ENCODE measurements around the gene ITIH3. TPM values are rescaled to one million over a fixed set of nuclear protein-coding genes. Genes with fewer than 3 reads are reported as not detected.
"Not testable (repeated sequence)": the region's sequence is repeated elsewhere in the genome, so short reads cannot be mapped to it uniquely, and the experiment has no call there.

Gene ITIH3
- total RNA-seq, 1 donor from 2014 or later = not detected

GRCh38 chr3:52775877-52776276 lies 18.7 kb upstream of the ITIH3 start:
- H3K4me3 ChIP-seq (ENCODE audit: low read depth, low read length) = no peak overlapping the region
- no peak for DNase-seq (ENCODE audit: low read depth)

GRCh38 chr3:52776486-52776885 lies 18.1 kb upstream of the ITIH3 start:
- not testable (repeated sequence) for H3K4me3 ChIP-seq (ENCODE audit: low read depth, low read length); DNase-seq (ENCODE audit: low read depth)

More at GRCh38 chr3:52775877-52776276, 18.7 kb upstream of the ITIH3 start:
- no peak for TF ChIP-seq CTCF (conservative IDR thresholded peaks at IDR 0.05; ENCODE audit: low read depth, low read length)

GRCh38 chr3:52777127-52777958 lies 17.3 kb upstream of the ITIH3 start, which contains the start of gene ITIH1:
ITIH1 (plus strand) TSS chr3:52777599; CDS start chr3:52777616, 17 bp downstream.
- TF ChIP-seq CTCF (conservative IDR thresholded peaks at IDR 0.05; ENCODE audit: low read depth, low read length) = no peak
- no peak for DNase-seq (ENCODE audit: low read depth)

DNA sequence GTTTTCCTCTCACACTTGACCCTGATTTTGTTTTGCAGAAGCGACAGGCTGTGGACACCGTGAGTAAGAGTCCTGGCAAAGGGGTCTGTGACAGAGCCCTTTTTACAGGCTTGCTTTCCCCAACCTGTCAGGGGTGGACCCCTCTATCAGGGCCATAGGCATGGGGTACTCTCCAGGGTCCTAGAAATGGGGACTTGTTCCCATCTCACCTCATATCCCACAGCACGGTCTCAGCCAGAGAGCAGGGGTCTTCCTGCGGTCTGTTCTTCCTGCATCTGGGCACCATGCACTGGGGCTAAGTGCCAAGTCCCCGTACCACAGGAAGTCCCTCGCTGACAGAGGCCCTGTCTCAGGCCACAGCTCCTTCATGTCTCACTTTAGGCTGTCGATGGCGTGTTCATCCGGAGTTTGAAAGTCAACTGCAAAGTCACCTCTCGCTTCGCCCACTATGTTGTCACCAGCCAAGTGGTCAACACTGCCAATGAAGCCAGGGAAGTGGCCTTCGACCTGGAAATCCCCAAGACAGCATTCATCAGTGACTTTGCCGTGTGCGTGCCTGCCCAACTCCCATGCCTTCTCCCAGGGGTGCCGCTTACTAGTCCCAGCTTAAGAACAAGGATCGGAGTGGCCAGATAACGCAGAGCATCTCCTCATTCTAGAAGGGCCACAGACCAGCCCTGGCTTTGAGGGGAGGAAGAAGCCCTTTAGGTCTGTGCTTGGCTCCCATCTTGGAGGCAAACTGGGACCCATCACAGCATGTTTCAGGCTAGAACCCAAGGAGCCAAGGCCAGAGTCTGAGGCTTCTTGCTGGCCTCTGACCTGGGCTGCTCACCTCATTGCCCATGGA lies 16.4 kb upstream of the ITIH3 start:
- no peak for TF ChIP-seq CTCF (conservative IDR thresholded peaks at IDR 0.05; ENCODE audit: low read depth, low read length)

More at GRCh38 chr3:52777127-52777958, 17.3 kb upstream of the ITIH3 start, which contains the start of gene ITIH1:
- H3K4me3 ChIP-seq (ENCODE audit: low read depth, low read length) = no peak within 1 kb of the TSS

GRCh38 chr3:52779011-52779836 lies 15.4 kb upstream of the ITIH3 start:
- no peak for TF ChIP-seq CTCF (conservative IDR thresholded peaks at IDR 0.05; ENCODE audit: low read depth, low read length)
- DNase-seq (ENCODE audit: low read depth) = no peak
- H3K4me3 ChIP-seq (ENCODE audit: low read depth, low read length) = no peak overlapping the region

More for the DNA sequence above, 16.4 kb upstream of the ITIH3 start:
- no peak for DNase-seq (ENCODE audit: low read depth)
- no peak overlapping the region for H3K4me3 ChIP-seq (ENCODE audit: low read depth, low read length)

DNA sequence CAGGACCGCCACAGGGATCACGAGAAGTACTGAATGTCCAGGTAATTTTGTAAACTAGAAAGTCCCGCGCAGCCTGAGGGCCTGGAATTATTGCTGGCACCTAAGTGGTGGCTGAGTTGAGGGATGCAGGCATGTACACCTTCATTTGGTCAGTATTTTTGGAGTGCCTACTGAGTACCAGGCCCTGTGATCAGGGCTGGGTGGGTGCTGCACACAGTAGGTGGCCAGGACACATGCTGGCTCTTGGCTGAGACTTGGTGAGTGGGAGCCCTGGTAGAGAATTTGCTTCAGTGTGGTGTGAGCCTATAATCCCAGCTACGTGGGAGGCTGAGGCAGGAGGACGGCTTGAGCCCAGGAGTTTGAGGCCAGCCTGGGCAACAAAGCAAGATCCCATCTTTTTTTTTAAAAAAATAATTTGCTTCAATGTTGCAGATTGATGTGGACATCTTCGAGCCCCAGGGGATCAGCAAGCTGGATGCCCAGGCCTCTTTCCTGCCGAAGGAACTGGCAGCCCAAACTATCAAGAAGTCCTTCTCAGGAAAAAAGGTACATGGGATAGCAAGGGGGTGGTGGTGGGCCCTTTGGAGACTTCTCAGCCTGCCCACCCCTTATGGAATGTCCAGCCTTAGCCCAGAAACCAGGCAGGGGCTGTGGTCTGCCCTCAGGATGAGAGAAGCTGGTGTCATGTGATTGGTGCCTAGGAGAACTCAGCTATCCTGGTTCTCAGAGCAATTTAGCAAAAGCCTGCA lies 14.6 kb upstream of the ITIH3 start:
- no peak overlapping the region for H3K4me3 ChIP-seq (ENCODE audit: low read depth, low read length)
- TF ChIP-seq CTCF (conservative IDR thresholded peaks at IDR 0.05; ENCODE audit: low read depth, low read length) = no peak
- DNase-seq (ENCODE audit: low read depth) = no peak
